Stimulated activated CD4-positive, alpha-beta T cell treated with anti-CD3 and anti-CD28 coated beads, TNF-alpha, amount 100 ng/mL, for 1 hour (primary cell): ENCODE data around the gene TRUB2.
A peak's percentile ranks its signal among the peaks of the same experiment; 100 is the strongest.

Experiments used
- DNase-seq, 3 donors: peaks; one replicate each; pipeline ENCODE4 v3.0.0-alpha.2; 2020; ENCODE audit warnings: low read depth in 3 of 3, low spot score in 1 of 3

Gene TRUB2, protein sequence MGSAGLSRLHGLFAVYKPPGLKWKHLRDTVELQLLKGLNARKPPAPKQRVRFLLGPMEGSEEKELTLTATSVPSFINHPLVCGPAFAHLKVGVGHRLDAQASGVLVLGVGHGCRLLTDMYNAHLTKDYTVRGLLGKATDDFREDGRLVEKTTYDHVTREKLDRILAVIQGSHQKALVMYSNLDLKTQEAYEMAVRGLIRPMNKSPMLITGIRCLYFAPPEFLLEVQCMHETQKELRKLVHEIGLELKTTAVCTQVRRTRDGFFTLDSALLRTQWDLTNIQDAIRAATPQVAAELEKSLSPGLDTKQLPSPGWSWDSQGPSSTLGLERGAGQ

DNA sequence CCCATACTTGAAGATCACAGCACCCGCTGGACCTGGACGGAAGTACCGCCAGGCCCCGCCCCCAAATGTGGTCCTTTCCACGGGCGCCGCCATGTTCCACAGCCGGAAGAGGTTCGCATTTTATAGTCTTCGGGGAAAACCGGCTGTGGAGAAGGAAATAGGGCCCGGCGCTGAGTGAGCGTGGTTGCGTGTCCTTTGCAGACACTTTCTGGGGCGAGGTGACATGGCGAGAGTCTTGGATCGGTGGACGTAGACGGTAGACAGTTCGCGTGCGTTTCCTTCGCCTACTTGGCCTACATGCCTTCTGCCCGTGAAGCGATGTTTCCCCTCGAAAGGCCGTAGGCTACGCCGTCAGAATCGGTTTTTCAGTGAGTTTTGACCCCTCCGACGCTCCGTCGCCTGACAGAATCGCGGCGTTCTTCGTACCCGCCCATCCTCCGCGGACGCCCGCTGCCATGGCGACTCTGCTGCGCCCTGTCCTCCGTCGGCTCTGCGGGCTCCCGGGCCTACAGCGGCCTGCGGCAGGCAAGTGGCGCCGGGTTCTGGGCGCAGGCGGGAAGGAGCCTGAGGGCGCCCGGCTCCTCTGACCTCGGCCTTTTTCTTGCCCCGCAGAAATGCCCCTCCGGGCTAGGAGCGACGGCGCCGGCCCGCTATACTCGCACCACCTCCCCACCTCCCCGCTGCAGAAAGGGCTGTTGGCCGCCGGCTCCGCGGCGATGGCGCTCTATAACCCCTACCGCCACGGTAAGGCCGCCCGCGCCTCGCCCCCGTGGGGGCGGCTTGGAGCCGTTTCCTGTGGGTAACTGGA lies at the start of gene TRUB2, which contains the start of gene COQ4:
Gene TRUB2, minus strand, starts transcription at position 44 of the 808 bp plus-strand sequence. Its CDS starts 39 bp downstream, at position 5.
Gene COQ4, plus strand, starts transcription at position 436 of the 808 bp plus-strand sequence. Its CDS starts 20 bp downstream, at position 456.
- DNase-seq: peak; percentile 79 to 87 (median 83)

GRCh38 chr9:128371630-128372117 lies 49.4 kb upstream of the TRUB2 start:
- DNase-seq: no peak

DNA sequence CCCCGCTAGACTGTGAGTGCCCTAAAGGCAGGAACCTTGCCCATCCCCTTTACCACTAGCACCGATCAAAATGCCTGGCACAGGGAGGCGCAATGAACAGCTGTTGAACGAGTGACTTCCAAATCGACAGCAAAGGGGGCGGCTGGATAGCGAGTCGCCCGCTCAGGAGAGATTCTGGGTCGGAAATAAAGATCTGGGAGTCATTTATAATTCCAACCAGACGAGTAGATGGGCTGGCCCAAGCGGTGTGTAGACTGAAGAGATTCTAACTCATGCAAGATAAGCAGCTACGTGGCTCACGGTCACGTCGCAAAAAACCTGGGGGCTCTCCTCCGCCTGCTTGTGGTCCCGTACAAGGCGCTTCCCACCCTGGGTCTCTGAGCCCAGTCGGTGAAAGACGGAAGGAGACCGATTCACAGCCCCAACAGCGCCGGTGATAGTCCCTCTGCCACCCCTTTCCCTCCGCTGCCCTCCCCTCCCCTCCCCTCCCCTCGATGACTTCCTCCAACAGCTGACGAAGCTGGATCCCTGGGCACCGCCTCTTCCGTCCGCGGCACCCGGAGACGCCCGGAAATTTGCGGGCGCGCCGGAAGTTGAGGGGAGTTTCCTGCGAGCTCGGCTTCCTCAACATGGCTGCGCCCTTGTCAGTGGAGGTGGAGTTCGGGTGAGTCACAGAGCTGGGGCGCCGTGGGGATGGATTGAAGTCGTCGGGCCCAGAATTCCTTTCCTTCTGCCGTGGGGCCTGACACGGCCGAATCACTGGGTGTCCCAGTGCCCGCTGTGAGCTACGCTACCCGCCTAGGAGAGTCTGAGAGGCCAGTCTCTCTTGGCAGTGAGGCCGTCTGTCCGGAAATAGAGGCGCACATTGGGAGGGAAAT lies 48.7 kb upstream of the TRUB2 start, which contains the start of gene URM1:
Gene URM1, plus strand, starts transcription at position 623 of the 878 bp plus-strand sequence. Its CDS starts 7 bp downstream, at position 630.
- DNase-seq: peak; percentile 83 to 93 (median 90)

GRCh38 chr9:128370367-128370751 lies 48.1 kb upstream of the TRUB2 start:
- no peak for DNase-seq

DNA sequence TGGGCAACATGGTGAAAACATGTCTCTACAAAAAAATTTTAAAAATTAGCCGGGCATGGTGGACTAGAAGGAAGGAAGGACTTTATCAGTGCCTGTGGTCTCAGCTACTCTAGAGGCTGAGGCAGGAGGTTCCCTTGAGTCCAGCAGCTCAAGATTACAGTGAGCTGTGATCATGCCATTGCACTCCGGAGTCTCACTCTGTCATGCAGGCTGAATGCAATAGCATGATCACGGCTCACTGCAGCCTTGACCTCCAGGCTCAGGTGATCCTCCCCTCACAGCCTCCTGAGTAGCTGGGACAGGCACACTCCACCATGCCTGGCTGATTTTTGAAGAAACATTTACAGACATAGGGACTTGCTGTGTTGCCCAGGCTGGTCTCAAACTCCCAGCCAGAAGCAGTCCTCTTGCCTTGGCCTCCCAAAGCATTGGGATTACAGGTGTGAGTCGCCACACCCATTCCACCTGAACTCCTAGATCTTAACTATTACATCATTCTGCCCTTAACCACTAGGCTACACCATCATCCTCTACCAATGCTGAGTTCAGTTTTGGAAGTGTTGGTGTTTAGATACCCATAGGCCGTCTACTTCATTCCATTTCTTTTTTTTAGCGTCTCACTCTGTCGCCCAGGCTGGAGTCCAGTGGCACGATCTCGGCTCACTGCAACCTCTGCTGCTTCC lies 46.9 kb upstream of the TRUB2 start:
- no peak for DNase-seq

DNA sequence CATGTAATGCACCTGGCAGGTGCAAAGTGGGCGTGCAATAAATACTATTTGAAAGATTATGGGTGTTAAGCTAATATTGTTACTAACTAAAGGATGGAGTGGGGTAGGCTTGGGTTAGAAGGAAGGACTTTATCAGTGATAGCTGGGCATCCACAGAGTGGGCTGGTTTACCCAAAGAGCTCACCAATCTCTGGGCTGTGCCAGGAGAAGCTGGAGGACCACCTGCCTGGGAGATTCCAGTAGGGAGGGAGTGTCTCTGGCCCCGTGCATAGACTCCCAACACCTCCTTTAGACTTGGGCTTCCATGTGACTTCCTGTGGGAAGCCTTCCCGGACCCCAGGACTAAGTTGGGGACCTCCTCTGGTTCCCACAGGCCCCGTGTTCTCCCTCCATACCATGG lies 43.3 kb upstream of the TRUB2 start:
- DNase-seq: no peak

DNA sequence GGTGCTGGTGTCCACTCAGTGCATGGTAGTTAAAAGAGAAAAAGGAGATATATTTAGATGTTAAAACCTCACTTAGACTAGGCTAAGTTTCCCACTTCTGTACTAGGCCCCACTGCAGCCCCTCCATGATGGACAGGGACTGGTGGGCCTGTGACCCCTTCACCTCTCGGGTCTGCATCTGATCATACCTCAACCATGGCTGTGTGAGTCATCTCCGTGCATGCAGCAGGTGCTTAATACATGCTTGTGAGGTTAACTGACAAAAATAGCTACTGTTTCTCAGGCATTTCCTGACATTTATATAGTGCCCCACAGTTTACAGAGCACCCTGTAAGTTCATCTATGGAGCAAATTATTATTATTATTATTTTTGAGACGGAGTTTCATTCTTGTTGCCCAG lies 40.5 kb upstream of the TRUB2 start:
- no peak for DNase-seq

GRCh38 chr9:128361986-128362646 lies 39.9 kb upstream of the TRUB2 start:
- DNase-seq: peak; percentile 30 to 45 (median 41)

- no peak for DNase-seq
Measured at GRCh38 chr9:128361296-128361985, 39.2 kb upstream of the TRUB2 start.

- DNase-seq: no peak
Measured at GRCh38 chr9:128360826-128361225, 38.6 kb upstream of the TRUB2 start.

DNA sequence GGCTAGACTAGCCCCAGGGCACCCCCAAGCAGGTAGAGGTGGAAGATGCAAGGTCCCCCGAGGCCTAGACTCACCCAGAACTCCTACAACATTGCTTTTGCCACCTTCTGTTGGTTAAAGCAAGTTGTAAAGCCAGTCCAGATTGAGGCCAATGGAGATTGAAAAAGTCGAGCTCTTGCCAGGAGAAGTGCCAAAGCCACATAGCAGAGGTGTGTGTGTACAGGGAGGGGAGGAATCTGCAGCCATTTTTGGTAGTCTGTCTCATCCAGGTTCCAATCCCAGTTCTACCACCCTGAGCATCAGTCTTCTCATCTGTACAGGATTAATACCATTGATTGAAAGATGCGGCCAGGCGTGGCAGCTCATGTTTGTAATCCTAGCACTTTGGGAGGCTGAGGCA lies 36.6 kb upstream of the TRUB2 start:
- no peak for DNase-seq

DNA sequence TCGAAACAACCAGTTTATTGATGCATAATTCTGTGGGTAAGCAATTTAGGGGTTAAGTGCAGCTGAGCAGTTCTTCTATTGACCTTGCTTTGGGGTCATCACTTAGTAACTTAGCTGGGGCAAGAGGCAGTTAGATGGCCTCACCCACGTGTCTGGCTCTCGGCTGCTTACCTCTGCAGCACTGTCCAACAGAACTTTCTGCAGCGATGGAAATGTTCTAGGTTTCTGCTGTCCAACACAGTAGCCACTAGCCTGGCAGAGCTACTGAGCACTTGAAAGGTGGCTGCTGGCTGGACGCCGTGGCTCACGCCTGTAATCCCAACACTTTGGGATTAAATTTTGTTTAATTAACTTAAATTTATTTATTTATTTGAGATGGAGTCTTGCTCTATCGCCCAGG lies 35.8 kb upstream of the TRUB2 start:
- no peak for DNase-seq

DNA sequence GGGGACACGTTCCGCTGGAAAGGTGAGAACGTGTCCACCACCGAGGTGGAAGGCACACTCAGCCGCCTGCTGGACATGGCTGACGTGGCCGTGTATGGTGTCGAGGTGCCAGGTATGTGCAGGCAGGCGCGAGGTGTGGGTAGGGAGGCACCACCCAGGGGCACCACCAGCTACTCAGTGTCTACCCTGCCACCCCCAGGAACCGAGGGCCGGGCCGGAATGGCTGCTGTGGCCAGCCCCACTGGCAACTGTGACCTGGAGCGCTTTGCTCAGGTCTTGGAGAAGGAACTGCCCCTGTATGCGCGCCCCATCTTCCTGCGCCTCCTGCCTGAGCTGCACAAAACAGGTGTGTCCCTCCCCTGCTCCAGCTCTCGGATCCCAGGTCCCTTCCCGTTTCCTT lies 33.2 kb upstream of the TRUB2 start:
- DNase-seq: no peak

GRCh38 chr9:128349772-128350171 lies 27.5 kb upstream of the TRUB2 start:
- no peak for DNase-seq

DNA sequence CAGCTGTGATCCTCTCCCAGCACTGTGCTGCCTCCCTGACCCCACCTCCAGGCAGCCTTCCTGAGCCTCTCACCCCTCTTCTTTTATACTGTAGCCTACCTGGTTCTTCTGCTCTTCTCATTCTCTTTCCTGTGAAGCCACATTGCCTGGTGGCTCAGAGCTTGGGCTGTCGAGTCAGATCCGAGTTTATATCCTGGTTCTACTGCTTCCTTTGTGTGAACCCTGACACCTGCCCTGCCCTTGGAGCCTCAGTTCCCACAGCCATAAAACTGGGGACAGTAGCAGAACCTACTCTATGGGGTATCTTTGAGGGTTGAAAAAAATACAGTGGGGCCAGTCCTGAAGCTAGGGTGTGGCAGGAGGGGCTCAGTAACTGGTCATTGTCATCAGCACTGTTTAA lies 26.9 kb upstream of the TRUB2 start:
- DNase-seq: no peak

DNA sequence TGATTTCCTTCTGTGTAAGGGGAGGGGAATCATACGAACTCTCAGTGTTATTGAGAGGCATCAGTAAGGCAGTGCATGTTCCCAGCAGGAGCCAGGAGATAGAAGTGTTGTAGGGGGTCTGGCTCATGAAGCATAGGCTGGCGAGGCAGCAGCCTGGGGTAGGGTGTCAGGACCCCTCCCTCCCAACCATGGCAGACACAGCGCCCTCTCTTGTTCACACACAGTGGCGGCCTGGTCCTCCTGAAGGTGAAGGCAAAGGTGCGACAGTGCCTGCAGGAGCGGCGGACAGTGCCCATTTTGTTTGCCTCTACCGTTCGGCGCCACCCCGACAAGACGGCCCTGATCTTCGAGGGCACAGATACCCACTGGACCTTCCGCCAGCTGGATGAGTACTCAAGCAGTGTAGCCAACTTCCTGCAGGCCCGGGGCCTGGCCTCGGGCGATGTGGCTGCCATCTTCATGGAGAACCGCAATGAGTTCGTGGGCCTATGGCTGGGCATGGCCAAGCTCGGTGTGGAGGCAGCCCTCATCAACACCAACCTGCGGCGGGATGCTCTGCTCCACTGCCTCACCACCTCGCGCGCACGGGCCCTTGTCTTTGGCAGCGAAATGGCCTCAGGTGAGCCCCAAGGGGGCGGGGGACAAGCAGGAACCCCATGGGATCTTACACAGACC lies 22.8 kb upstream of the TRUB2 start:
- no peak for DNase-seq

DNA sequence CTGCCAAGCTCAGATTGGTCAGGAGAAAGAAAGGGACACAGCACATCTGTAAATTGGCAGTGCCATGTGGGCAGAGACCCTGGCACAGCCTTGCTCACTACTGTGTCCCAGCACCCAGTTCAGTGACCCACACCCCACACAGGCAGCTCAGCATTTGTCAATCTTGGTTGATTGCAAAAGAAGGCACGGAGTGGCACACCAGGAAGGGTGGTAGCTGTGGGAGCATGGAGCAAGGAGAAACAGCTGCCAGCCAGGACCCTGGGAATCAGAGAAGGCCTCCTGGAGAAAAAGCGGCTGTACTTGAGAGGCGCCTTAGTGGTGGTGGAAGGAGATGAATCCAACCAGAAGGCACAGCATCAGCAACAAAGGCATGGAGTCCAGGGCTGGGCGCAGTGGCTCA lies 21.6 kb upstream of the TRUB2 start:
- no peak for DNase-seq

GRCh38 chr9:128342971-128343680 lies 20.9 kb upstream of the TRUB2 start:
- DNase-seq: no peak
